HepG2 (cell line): ENCODE data around the gene NOTUM. TPM values are rescaled to one million over a fixed set of nuclear protein-coding genes. Genes with fewer than 3 reads are reported as not detected.
A peak's percentile ranks its signal among the peaks of the same experiment; 100 is the strongest.

Experiments used
- HMG20B ChIP-seq: conservative IDR thresholded peaks from 2 replicates; pipeline ENCODE4 v1.6.1; 2016; ENCODE audit warnings: missing genetic modification reagents, missing compliant biosample characterization
- PHF20 ChIP-seq: sonication (generic); formaldehyde crosslinking; IDR thresholded peaks from 2 replicates; pipeline ENCODE4 v1.5.0; 2020; ENCODE audit warnings: mild to moderate bottlenecking, missing genetic modification reagents
- PTBP1 ChIP-seq: fragments of 200-400 bp; formaldehyde crosslinking; IDR thresholded peaks from 2 replicates; pipeline ENCODE4 v1.6.1; 2018; ENCODE audit warnings: low read length, low read depth; ENCODE audit not compliant: poor library complexity, severe bottlenecking
- RBM39 ChIP-seq: fragments of 200-400 bp; formaldehyde crosslinking; IDR thresholded peaks from one replicate; pipeline ENCODE4 v1.6.1; 2018; ENCODE audit warnings: antibody characterized with exemption, mild to moderate bottlenecking, low read depth, low read length; ENCODE audit not compliant: poor library complexity, severe bottlenecking
- ZNF101 ChIP-seq: sonication (generic); formaldehyde crosslinking; IDR thresholded peaks from 2 replicates; pipeline ENCODE4 v1.4.0; 2020; ENCODE audit warnings: mild to moderate bottlenecking, low read depth, missing genetic modification reagents, borderline replicate concordance
- ZNF451 ChIP-seq: sonication (generic); formaldehyde crosslinking; IDR thresholded peaks from 2 replicates; pipeline ENCODE4 v1.5.0; 2020; ENCODE audit warnings: mild to moderate bottlenecking, missing genetic modification reagents
- ZNF75D ChIP-seq: sonication (generic); formaldehyde crosslinking; IDR thresholded peaks from 2 replicates; pipeline ENCODE4 v1.8.1; 2023; ENCODE audit warnings: missing genetic modification reagents, mild to moderate bottlenecking, borderline replicate concordance
- polyA plus RNA-seq, 8 experiments: library from polyadenylated mRNA; depleted of rRNA in 3 of 8; stranded (reverse) in 7 of 8; unstranded in 1 of 8; fragments of >200 nt; fragmentation: Illumina TruSeq in 4 of 8; extraction: Trizol in 4 of 8; gene quantifications; 2 replicates each; pipeline versions ENCODE4 v1.2.1 to v1.2.3, GENCODE V29; 2011 to 2016; ENCODE audit warnings: low read depth in 4 of 8, missing spikeins in 1 of 8, mixed read lengths in 1 of 8; ENCODE audit not compliant: insufficient read depth in 1 of 8
- total RNA-seq, 5 experiments: library from RNA; depleted of rRNA; stranded (reverse); fragments of >200 nt; fragmentation: Illumina TruSeq; extraction: Trizol; gene quantifications; 2 replicates each; pipeline ENCODE4 v1.2.3, GENCODE V29; 2016; ENCODE audit warnings: low read depth in 1 of 5
- TF ChIP-seq, protein P1 (sequence below): sonication (generic); formaldehyde crosslinking; IDR thresholded peaks from 2 replicates; pipeline ENCODE4 v1.4.0; 2020; ENCODE audit warnings: missing genetic modification reagents
- TF ChIP-seq, protein P2 (sequence below): sonication (generic); formaldehyde crosslinking; IDR thresholded peaks from 2 replicates; pipeline ENCODE4 v1.4.0; 2020; ENCODE audit warnings: missing genetic modification reagents
- TF ChIP-seq, protein P3 (sequence below): sonication (generic); formaldehyde crosslinking; IDR thresholded peaks from 2 replicates; pipeline ENCODE4 v1.8.1; 2023; ENCODE audit warnings: mild to moderate bottlenecking, missing genetic modification reagents

Gene NOTUM
- total and polyA plus RNA-seq, 2 of the 13 experiments (the other 11 are each of a cell fraction or from before 2014, with no cell fraction given), result 150 to 160 TPM

DNA sequence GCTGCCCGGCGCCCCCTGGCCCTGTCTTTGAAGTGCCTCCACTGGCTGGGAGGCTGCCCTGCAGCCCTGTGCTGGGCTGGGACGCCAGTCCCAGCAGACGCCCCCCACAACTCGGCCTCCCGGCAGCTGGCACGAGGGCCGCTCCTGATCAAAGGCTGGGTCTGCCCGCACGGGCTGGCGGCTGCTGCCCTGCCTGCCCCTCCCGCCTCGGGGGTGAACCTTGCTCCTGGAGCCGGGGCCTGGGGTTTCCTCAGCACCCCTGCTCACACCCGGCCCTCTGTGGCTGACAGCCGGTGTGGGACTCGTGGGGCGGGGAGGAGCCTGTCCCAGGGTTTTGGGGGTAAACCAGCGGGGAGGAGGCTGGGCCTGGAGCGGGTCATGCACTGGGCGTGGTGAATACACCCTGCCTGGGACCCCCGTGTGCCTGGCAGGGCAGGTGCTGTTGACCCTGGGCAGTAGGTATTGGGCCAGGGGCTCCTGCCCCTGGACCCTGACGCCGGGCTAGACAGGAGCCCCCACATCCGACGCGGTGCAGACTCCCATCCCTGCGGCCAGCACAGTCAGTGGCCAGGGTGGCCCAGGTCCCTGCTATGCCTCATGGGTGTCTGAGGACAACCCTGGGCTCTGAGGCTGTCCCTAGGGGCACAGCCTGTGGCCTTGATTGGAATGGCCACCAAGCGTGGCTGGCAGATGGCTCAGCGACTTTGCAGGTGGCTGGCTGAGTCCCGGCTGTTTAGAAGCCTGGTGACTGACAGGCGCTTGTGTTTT is 40.0 kb upstream of the NOTUM start (continued):
- TF ChIP-seq, protein P1, sequence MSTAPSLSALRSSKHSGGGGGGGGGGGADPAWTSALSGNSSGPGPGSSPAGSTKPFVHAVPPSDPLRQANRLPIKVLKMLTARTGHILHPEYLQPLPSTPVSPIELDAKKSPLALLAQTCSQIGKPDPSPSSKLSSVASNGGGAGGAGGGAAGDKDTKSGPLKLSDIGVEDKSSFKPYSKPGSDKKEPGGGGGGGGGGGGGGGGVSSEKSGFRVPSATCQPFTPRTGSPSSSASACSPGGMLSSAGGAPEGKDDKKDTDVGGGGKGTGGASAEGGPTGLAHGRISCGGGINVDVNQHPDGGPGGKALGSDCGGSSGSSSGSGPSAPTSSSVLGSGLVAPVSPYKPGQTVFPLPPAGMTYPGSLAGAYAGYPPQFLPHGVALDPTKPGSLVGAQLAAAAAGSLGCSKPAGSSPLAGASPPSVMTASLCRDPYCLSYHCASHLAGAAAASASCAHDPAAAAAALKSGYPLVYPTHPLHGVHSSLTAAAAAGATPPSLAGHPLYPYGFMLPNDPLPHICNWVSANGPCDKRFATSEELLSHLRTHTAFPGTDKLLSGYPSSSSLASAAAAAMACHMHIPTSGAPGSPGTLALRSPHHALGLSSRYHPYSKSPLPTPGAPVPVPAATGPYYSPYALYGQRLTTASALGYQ (CRISPR knock-in tag), result peak; percentile 98
- TF ChIP-seq ZNF75D (CRISPR knock-in tag) (no peak), PTBP1 (peak; percentile 37), ZNF101 (CRISPR knock-in tag) (peak; percentile 45; the same call in 1 of the 2 replicates), PHF20 (CRISPR knock-in tag) (peak; percentile 41), ZNF451 (no peak; the same call in 1 of the 2 replicates), RBM39 (peak; percentile 85), HMG20B (CRISPR knock-in tag) (peak; percentile 90)
- TF ChIP-seq, protein P2, sequence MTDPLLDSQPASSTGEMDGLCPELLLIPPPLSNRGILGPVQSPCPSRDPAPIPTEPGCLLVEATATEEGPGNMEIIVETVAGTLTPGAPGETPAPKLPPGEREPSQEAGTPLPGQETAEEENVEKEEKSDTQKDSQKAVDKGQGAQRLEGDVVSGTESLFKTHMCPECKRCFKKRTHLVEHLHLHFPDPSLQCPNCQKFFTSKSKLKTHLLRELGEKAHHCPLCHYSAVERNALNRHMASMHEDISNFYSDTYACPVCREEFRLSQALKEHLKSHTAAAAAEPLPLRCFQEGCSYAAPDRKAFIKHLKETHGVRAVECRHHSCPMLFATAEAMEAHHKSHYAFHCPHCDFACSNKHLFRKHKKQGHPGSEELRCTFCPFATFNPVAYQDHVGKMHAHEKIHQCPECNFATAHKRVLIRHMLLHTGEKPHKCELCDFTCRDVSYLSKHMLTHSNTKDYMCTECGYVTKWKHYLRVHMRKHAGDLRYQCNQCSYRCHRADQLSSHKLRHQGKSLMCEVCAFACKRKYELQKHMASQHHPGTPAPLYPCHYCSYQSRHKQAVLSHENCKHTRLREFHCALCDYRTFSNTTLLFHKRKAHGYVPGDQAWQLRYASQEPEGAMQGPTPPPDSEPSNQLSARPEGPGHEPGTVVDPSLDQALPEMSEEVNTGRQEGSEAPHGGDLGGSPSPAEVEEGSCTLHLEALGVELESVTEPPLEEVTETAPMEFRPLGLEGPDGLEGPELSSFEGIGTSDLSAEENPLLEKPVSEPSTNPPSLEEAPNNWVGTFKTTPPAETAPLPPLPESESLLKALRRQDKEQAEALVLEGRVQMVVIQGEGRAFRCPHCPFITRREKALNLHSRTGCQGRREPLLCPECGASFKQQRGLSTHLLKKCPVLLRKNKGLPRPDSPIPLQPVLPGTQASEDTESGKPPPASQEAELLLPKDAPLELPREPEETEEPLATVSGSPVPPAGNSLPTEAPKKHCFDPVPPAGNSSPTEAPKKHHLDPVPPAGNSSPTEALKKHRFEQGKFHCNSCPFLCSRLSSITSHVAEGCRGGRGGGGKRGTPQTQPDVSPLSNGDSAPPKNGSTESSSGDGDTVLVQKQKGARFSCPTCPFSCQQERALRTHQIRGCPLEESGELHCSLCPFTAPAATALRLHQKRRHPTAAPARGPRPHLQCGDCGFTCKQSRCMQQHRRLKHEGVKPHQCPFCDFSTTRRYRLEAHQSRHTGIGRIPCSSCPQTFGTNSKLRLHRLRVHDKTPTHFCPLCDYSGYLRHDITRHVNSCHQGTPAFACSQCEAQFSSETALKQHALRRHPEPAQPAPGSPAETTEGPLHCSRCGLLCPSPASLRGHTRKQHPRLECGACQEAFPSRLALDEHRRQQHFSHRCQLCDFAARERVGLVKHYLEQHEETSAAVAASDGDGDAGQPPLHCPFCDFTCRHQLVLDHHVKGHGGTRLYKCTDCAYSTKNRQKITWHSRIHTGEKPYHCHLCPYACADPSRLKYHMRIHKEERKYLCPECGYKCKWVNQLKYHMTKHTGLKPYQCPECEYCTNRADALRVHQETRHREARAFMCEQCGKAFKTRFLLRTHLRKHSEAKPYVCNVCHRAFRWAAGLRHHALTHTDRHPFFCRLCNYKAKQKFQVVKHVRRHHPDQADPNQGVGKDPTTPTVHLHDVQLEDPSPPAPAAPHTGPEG (CRISPR knock-in tag), result 0 out of 2 replicates have a peak, but pooled peaks have one; percentile 38
- TF ChIP-seq, protein P3, sequence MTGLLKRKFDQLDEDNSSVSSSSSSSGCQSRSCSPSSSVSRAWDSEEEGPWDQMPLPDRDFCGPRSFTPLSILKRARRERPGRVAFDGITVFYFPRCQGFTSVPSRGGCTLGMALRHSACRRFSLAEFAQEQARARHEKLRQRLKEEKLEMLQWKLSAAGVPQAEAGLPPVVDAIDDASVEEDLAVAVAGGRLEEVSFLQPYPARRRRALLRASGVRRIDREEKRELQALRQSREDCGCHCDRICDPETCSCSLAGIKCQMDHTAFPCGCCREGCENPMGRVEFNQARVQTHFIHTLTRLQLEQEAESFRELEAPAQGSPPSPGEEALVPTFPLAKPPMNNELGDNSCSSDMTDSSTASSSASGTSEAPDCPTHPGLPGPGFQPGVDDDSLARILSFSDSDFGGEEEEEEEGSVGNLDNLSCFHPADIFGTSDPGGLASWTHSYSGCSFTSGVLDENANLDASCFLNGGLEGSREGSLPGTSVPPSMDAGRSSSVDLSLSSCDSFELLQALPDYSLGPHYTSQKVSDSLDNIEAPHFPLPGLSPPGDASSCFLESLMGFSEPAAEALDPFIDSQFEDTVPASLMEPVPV (CRISPR knock-in tag), result peak; percentile 96
